H9 (cell line): ENCODE results near the gene CWC25. TPM values are rescaled to one million over a fixed set of nuclear protein-coding genes. Genes with fewer than 3 reads are reported as not detected.
A peak's percentile ranks its signal among the peaks of the same experiment; 100 is the strongest.

Experiments
- DNase-seq: peaks from one replicate; pipeline ENCODE4 v3.0.0-alpha.2; 2017
- H2AFZ ChIP-seq: one replicate; pipeline ENCODE4 v1.6.1; 2013; ENCODE audit warnings: mild to moderate bottlenecking, low read length, control low read depth, moderate library complexity
- H2AK5ac ChIP-seq: 2 replicates; pipeline ENCODE4 v1.6.1; 2013; ENCODE audit warnings: low read length, control low read depth, mixed read lengths; ENCODE audit not compliant: insufficient read length
- H2BK120ac ChIP-seq: one replicate; pipeline ENCODE4 v1.6.1; 2013; ENCODE audit warnings: low read depth, mild to moderate bottlenecking, low read length, control low read depth, inconsistent platforms; ENCODE audit not compliant: poor library complexity, severe bottlenecking
- H2BK12ac ChIP-seq: 2 replicates; pipeline ENCODE4 v1.6.1; 2013; ENCODE audit warnings: low read length, control low read depth, mixed read lengths, low read depth; ENCODE audit not compliant: insufficient read length
- H2BK15ac ChIP-seq: 2 replicates; pipeline ENCODE4 v1.6.1; 2013; ENCODE audit warnings: low read depth, low read length, control low read depth
- H2BK20ac ChIP-seq: one replicate; pipeline ENCODE4 v1.6.1; 2013; ENCODE audit warnings: low read depth, mild to moderate bottlenecking, low read length, control low read depth, inconsistent platforms; ENCODE audit not compliant: poor library complexity, severe bottlenecking
- H2BK5ac ChIP-seq: 2 replicates; pipeline ENCODE4 v1.6.1; 2013; ENCODE audit warnings: low read length, control low read depth, mixed read lengths; ENCODE audit not compliant: insufficient read length
- H3K14ac ChIP-seq: 2 replicates; pipeline ENCODE4 v1.6.1; 2013; ENCODE audit warnings: low read length, control low read depth; ENCODE audit not compliant: insufficient read depth
- H3K18ac ChIP-seq: 2 replicates; pipeline ENCODE4 v1.6.1; 2013; ENCODE audit warnings: low read depth, mild to moderate bottlenecking, mixed read lengths, low read length, control low read depth; ENCODE audit not compliant: insufficient read length
- H3K23ac ChIP-seq: 2 replicates; pipeline ENCODE4 v1.6.1; 2013; ENCODE audit warnings: low read length, control low read depth, mixed read lengths, low read depth; ENCODE audit not compliant: insufficient read length
- H3K23me2 ChIP-seq: 2 replicates; pipeline ENCODE4 v1.6.1; 2013; ENCODE audit warnings: low read depth, mild to moderate bottlenecking, mixed read lengths, low read length, control low read depth; ENCODE audit not compliant: insufficient read length, poor library complexity, severe bottlenecking
- H3K27ac ChIP-seq: 2 replicates; pipeline ENCODE4 v1.5.1; 2013; ENCODE audit warnings: low read length, control low read depth, mixed read lengths, low read depth; ENCODE audit not compliant: insufficient read length
- H3K27me3 ChIP-seq: 2 replicates; pipeline ENCODE4 v1.6.1; 2013; ENCODE audit warnings: low read length, control low read depth, inconsistent platforms; ENCODE audit not compliant: insufficient read depth
- H3K4ac ChIP-seq: 2 replicates; pipeline ENCODE4 v1.6.1; 2013; ENCODE audit warnings: low read depth, mild to moderate bottlenecking, control low read depth, inconsistent platforms, low read length, moderate library complexity
- H3K4me1 ChIP-seq: 2 replicates; pipeline ENCODE4 v1.6.1; 2013; ENCODE audit warnings: low read length, control low read depth, inconsistent platforms; ENCODE audit not compliant: insufficient read depth
- H3K4me2 ChIP-seq: 2 replicates; pipeline ENCODE4 v1.6.1; 2013; ENCODE audit warnings: low read length, control low read depth, mixed read lengths; ENCODE audit not compliant: insufficient read length, insufficient read depth
- H3K56ac ChIP-seq: 2 replicates; pipeline ENCODE4 v1.6.1; 2013; ENCODE audit warnings: low read depth, mild to moderate bottlenecking, mixed read lengths, low read length, control low read depth; ENCODE audit not compliant: insufficient read length
- H3K79me1 ChIP-seq: 2 replicates; pipeline ENCODE4 v1.6.1; 2013; ENCODE audit warnings: low read depth, mild to moderate bottlenecking, moderate library complexity, low read length, control low read depth, inconsistent platforms; ENCODE audit not compliant: insufficient read depth, poor library complexity, severe bottlenecking
- H3K79me2 ChIP-seq: 2 replicates; pipeline ENCODE4 v1.6.1; 2013; ENCODE audit warnings: low read length, control low read depth, inconsistent platforms; ENCODE audit not compliant: insufficient read depth
- H3K9ac ChIP-seq: 2 replicates; pipeline ENCODE4 v1.6.1; 2013; ENCODE audit warnings: low read length, control low read depth, mixed read lengths; ENCODE audit not compliant: insufficient read length; ENCODE audit errors: extremely low read depth
- H3K9me3 ChIP-seq: one replicate; pipeline ENCODE4 v1.6.1; 2013; ENCODE audit warnings: low read depth, low read length, inconsistent platforms; ENCODE audit not compliant: control insufficient read depth
- H3T11ph ChIP-seq: one replicate; pipeline ENCODE4 v1.6.1; 2013; ENCODE audit warnings: mild to moderate bottlenecking, low read length, control low read depth, inconsistent platforms
- H4K20me1 ChIP-seq: one replicate; pipeline ENCODE4 v1.6.1; 2013; ENCODE audit not compliant: control insufficient read depth, insufficient read length, insufficient read depth
- H4K5ac ChIP-seq: 2 replicates; pipeline ENCODE4 v1.6.1; 2013; ENCODE audit warnings: low read depth, mild to moderate bottlenecking, mixed read lengths, low read length, control low read depth; ENCODE audit not compliant: insufficient read length
- H4K8ac ChIP-seq: replicated peaks from 2 replicates; pipeline ENCODE4 v1.6.1; 2013; ENCODE audit warnings: low read length, control low read depth, mixed read lengths, low read depth; ENCODE audit not compliant: insufficient read length
- H4K91ac ChIP-seq: 2 replicates; pipeline ENCODE4 v1.6.1; 2013; ENCODE audit warnings: low read depth, mild to moderate bottlenecking, moderate library complexity, mixed read lengths, low read length, control low read depth; ENCODE audit not compliant: insufficient read length
- H3K27ac Mint-ChIP-seq, 3 experiments: 2 replicates in 2 of 3; 3 replicates in 1 of 3; pipeline ENCODE4 v1.8.0; 2020 to 2021; ENCODE audit warnings: mixed read lengths in 3 of 3, mild to moderate bottlenecking in 1 of 3, moderate library complexity in 1 of 3
- H3K27me3 Mint-ChIP-seq: 2 replicates; pipeline ENCODE4 v1.8.0; 2021; ENCODE audit warnings: low read depth, mild to moderate bottlenecking, moderate library complexity, mixed read lengths
- H3K36me3 Mint-ChIP-seq, 3 experiments: 2 replicates in 2 of 3; 3 replicates in 1 of 3; pipeline ENCODE4 v1.8.0; 2020 to 2021; ENCODE audit warnings: low read depth in 3 of 3, mixed read lengths in 3 of 3; ENCODE audit not compliant: insufficient read depth in 1 of 3
- H3K4me1 Mint-ChIP-seq, 2 experiments: 2 replicates each; pipeline ENCODE4 v1.8.0; 2020; ENCODE audit warnings: mixed read lengths in 2 of 2
- H3K4me3 Mint-ChIP-seq, 2 experiments: 2 replicates in 1 of 2; 3 replicates in 1 of 2; pipeline ENCODE4 v1.8.0; 2020 to 2021; ENCODE audit warnings: mild to moderate bottlenecking in 2 of 2, mixed read lengths in 2 of 2, moderate library complexity in 1 of 2
- H3K9me3 Mint-ChIP-seq, 2 experiments: 2 replicates in 1 of 2; 3 replicates in 1 of 2; pipeline ENCODE4 v1.8.0; 2020; ENCODE audit warnings: mild to moderate bottlenecking in 2 of 2, mixed read lengths in 2 of 2, moderate library complexity in 1 of 2
- CTCF ChIP-seq: fragments of 200-600 bp; sonication (generic); conservative IDR thresholded peaks from 3 replicates; pipeline ENCODE4 v1.8.0; 2021; ENCODE audit warnings: antibody characterized with exemption, mild to moderate bottlenecking
- WGBS: extraction: QIAGEN DNeasy Blood & Tissue Kit; methylation state at CpG from one replicate; pipeline ENCODE4 v1.1.7; 2013; ENCODE audit warnings: missing lambda C conversion rate, low lambda C conversion rate, mixed read lengths; ENCODE audit not compliant: insufficient read length; ENCODE audit errors: extremely low coverage; 5-methylcytosine and 5-hydroxymethylcytosine counted together
- long read RNA-seq: library from polyadenylated mRNA; unstranded; transcript quantifications from one replicate; pipeline ENCODE4 v2.0.0, GENCODE V29; 2020
- total RNA-seq: library from RNA; stranded (reverse); gene quantifications from 2 replicates; pipeline ENCODE4 v1.2.1, GENCODE V29; 2021

The CWC25 gene
- total RNA-seq: 15.4 and 15.9 TPM in 2 replicates
- long read RNA-seq, transcript CWC25-202 (10 exons, 3,234 nt): major isoform, 17 of 26 reads
- long read RNA-seq, partial matches to known transcripts: 4 of 26 reads
- long read RNA-seq, other reads (novel, unspliced or antisense): 5 of 26 reads

GRCh38 chr17:38824899-38825761, at the start of gene CWC25:
Gene CWC25, minus strand, starts transcription at chr17:38825321. Its CDS starts 138 bp downstream, at chr17:38825183.
- no peak within 1 kb of the TSS for H3K23ac ChIP-seq
- H2BK15ac ChIP-seq: no peak within 1 kb of the TSS
- H3K18ac ChIP-seq: peak within 1 kb of the TSS; percentile 96
- no peak within 1 kb of the TSS for H2BK12ac ChIP-seq
- H3K27ac Mint-ChIP-seq: peak within 1 kb of the TSS; percentile 99 to 100 (median 100)
- peak within 1 kb of the TSS; percentile 92 for H3K9ac ChIP-seq
- peak; percentile 99 for DNase-seq
- peak within 1 kb of the TSS; percentile 42 for H2BK5ac ChIP-seq
- peaks cover 5% of the 10 kb centered on the region for H3K27me3 Mint-ChIP-seq
- peaks cover 7% of the 10 kb centered on the region for H3K79me1 ChIP-seq
- no CpG with 5 or more reads among the region's 55 CpGs for WGBS
- peak within 1 kb of the TSS; percentile 87 to 96 for H3K4me3 Mint-ChIP-seq
- no peak within 1 kb of the TSS for H2AK5ac ChIP-seq
- peak within 1 kb of the TSS; percentile 94 for H3K14ac ChIP-seq
- peaks cover 9% of the 10 kb centered on the region; the same call in 1 of the 2 replicates for H3K79me2 ChIP-seq
- peak within 1 kb of the TSS; percentile 9 for H4K91ac ChIP-seq
- H4K20me1 ChIP-seq: peaks cover 5% of the 10 kb centered on the region
- peaks cover 0 to 12% (median 10%) of the 10 kb centered on the region in 3 experiments; a peak in 6 of 7 replicates for H3K36me3 Mint-ChIP-seq
- H2AFZ ChIP-seq: no peak within 1 kb of the TSS
- H3K9me3 ChIP-seq: no peaks in the 10 kb centered on the region
- peaks cover 2% of the 10 kb centered on the region; the same call in 1 of the 2 replicates for H3K4me1 ChIP-seq
- peak within 1 kb of the TSS; percentile 8 for H3K56ac ChIP-seq
- H3T11ph ChIP-seq: peak within 1 kb of the TSS; percentile 9
- no peak within 1 kb of the TSS for H2BK20ac ChIP-seq
- peak within 1 kb of the TSS; percentile 73 for H4K5ac ChIP-seq
- peak within 1 kb of the TSS; percentile 73 for H3K27ac ChIP-seq
- peak within 1 kb of the TSS; percentile 7 for H4K8ac ChIP-seq
- H3K9me3 Mint-ChIP-seq: no peaks in the 10 kb centered on the region; a peak in 2 of 5 replicates
- peaks cover 10% of the 10 kb centered on the region for H3K23me2 ChIP-seq
- H2BK120ac ChIP-seq: peak within 1 kb of the TSS; percentile 85
- H3K4me2 ChIP-seq: peak within 1 kb of the TSS; percentile 99
- H3K27me3 ChIP-seq: no peaks in the 10 kb centered on the region
- H3K4me1 Mint-ChIP-seq: peaks cover 9 to 18% of the 10 kb centered on the region in 2 experiments
- peak within 1 kb of the TSS; percentile 5; the same call in 1 of the 2 replicates for H3K4ac ChIP-seq
- TF ChIP-seq CTCF: no peak
